DMS53 treated with DMSO at 0.1 percent for 48 hours (cell line): ENCODE results near the gene PTGER3.
"Not testable (repeated sequence)": the region's sequence is repeated elsewhere in the genome, so short reads cannot be mapped to it uniquely, and the experiment has no call there.

Experiments
- DNase-seq: peaks from one replicate; lab custom pipeline; 2025; ENCODE audit not compliant: unreplicated experiment; lab: John Stamatoyannopoulos, UW

PTGER3 gene

GRCh38 chr1:71014178-71014579 lies 33.4 kb downstream of the PTGER3 start:
- DNase-seq: no peak

- DNase-seq: no peak
Measured at GRCh38 chr1:71002709-71003475, 44.7 kb downstream of the PTGER3 start.

GRCh38 chr1:71001624-71002023 lies 46.0 kb downstream of the PTGER3 start:
- no peak for DNase-seq

GRCh38 chr1:70997793-70998192 lies 49.8 kb downstream of the PTGER3 start:
- DNase-seq: no peak

- DNase-seq: no peak
Measured at GRCh38 chr1:70994753-70995268, 52.8 kb downstream of the PTGER3 start.

GRCh38 chr1:70993798-70994197 lies 53.8 kb downstream of the PTGER3 start:
- DNase-seq: no peak

- no peak for DNase-seq
Measured at GRCh38 chr1:70992521-70992920, 55.1 kb downstream of the PTGER3 start.

GRCh38 chr1:70990469-70991253 lies 57.0 kb downstream of the PTGER3 start:
- peak; percentile 92 for DNase-seq

- no peak for DNase-seq
Measured at GRCh38 chr1:70987497-70987896, 60.1 kb downstream of the PTGER3 start.

GRCh38 chr1:70985776-70986225 lies 61.8 kb downstream of the PTGER3 start:
- not testable (repeated sequence) for DNase-seq

GRCh38 chr1:70985278-70985677 lies 62.3 kb downstream of the PTGER3 start:
- not testable (repeated sequence) for DNase-seq

- DNase-seq: no peak
Measured at GRCh38 chr1:70980361-70980760, 67.3 kb downstream of the PTGER3 start.

- no peak for DNase-seq
Measured at GRCh38 chr1:70979881-70980280, 67.7 kb downstream of the PTGER3 start.

- no peak for DNase-seq
Measured at GRCh38 chr1:70979313-70979712, 68.3 kb downstream of the PTGER3 start.

- no peak for DNase-seq
Measured at GRCh38 chr1:70978623-70979022, 69.0 kb downstream of the PTGER3 start.

- no peak for DNase-seq
Measured at GRCh38 chr1:70977575-70977974, 70.0 kb downstream of the PTGER3 start.

GRCh38 chr1:70977041-70977440 lies 70.6 kb downstream of the PTGER3 start:
- DNase-seq: no peak

- no peak for DNase-seq
Measured at GRCh38 chr1:70973754-70974153, 73.9 kb downstream of the PTGER3 start.

GRCh38 chr1:70970407-70970806 lies 77.2 kb downstream of the PTGER3 start:
- no peak for DNase-seq

GRCh38 chr1:70966018-70966638 lies 81.5 kb downstream of the PTGER3 start:
- peak; percentile 64 for DNase-seq

- no peak for DNase-seq
Measured at GRCh38 chr1:70963374-70963773, 84.2 kb downstream of the PTGER3 start.
